Left ventricle myocardium inferior (tissue), 1 donor: ENCODE results near the gene EFNA1. TPM values are rescaled to one million over a fixed set of nuclear protein-coding genes. Genes with fewer than 3 reads are reported as not detected.
A peak's percentile ranks its signal among the peaks of the same experiment; 100 is the strongest.

Source experiments
- DNase-seq: peaks from one replicate; pipeline ENCODE4 v3.0.0-alpha.2; 2020
- H3K27ac ChIP-seq: fragments of 200-600 bp; replicated peaks from 2 replicates; pipeline ENCODE4 v1.8.0; 2021
- H3K27me3 ChIP-seq: fragments of 200-600 bp; 2 replicates; pipeline ENCODE4 v1.8.0; 2021; ENCODE audit warnings: low read depth
- H3K36me3 ChIP-seq: fragments of 200-600 bp; 2 replicates; pipeline ENCODE4 v1.8.0; 2021
- H3K4me1 ChIP-seq: fragments of 200-600 bp; 2 replicates; pipeline ENCODE4 v1.8.0; 2021
- H3K4me3 ChIP-seq: fragments of 200-600 bp; 2 replicates; pipeline ENCODE4 v1.8.0; 2021; ENCODE audit warnings: mild to moderate bottlenecking, moderate library complexity
- H3K9me3 ChIP-seq: fragments of 200-600 bp; replicated peaks from 2 replicates; pipeline ENCODE4 v1.8.0; 2021
- CTCF ChIP-seq: fragments of 200-600 bp; IDR thresholded peaks from 2 replicates; pipeline ENCODE4 v1.8.0; 2021; ENCODE audit warnings: antibody characterized with exemption, mild to moderate bottlenecking, borderline replicate concordance
- intact Hi-C: fragments of 100-400 bp; cut with micrococcal nuclease; formaldehyde crosslinking; loops from one replicate; pipeline ENCODE4 v1.11.0; 2022
- total RNA-seq: library from RNA; stranded (reverse); fragmentation: NEBNext Ultra II Directional; extraction: Animal tissue kit (Norgen Biotek cat#: 25700); gene quantifications from one replicate; pipeline ENCODE4 v1.2.1, GENCODE V29; 2021
- donor health status: DM: no; HTN: yes; CAD: no; lungs with severe emphysema.

The EFNA1 gene
- total RNA-seq, 1 donor from 2014 or later = 42.9 TPM

GRCh38 chr1:155133799-155134281 is 6.2 kb downstream of the EFNA1 start:
- Histone ChIP-seq H3K4me1 (peaks cover 95% of the 10 kb centered on the region), H3K27me3 (no peaks in the 10 kb centered on the region), H3K36me3 (peaks cover 40% of the 10 kb centered on the region), H3K9me3 (no peaks in the 10 kb centered on the region), H3K4me3 (peak overlapping the region; percentile 79), H3K27ac (peak overlapping the region; percentile 95)
- DNase-seq = no peak
- no peak for TF ChIP-seq CTCF
- intact Hi-C loops = no loop called here

- H3K9me3 ChIP-seq = no peaks in the 10 kb centered on the region
- H3K4me1 ChIP-seq = peaks cover 95% of the 10 kb centered on the region
- H3K4me3 ChIP-seq = peak overlapping the region; percentile 79
- intact Hi-C loops = no loop called here
- H3K27ac ChIP-seq = peak overlapping the region; percentile 95
- no peak for TF ChIP-seq CTCF
- no peaks in the 10 kb centered on the region for H3K27me3 ChIP-seq
- peaks cover 40% of the 10 kb centered on the region for H3K36me3 ChIP-seq
- DNase-seq = no peak
Measured at GRCh38 chr1:155134322-155134721, 6.6 kb downstream of the EFNA1 start.

- H3K36me3 ChIP-seq = peaks cover 40% of the 10 kb centered on the region
Measured at GRCh38 chr1:155134880-155135414, 7.3 kb downstream of the EFNA1 start.

GRCh38 chr1:155135415-155136028 is 7.8 kb downstream of the EFNA1 start, which contains the start of gene SLC50A1:
Gene SLC50A1, plus strand, starts transcription at chr1:155135852. Its CDS starts 60 bp downstream, at chr1:155135912.
- peak; percentile 65 for TF ChIP-seq CTCF
- intact Hi-C loops = no loop called here
- Histone ChIP-seq H3K4me1 (peaks cover 95% of the 10 kb centered on the region), H3K27ac (peak within 1 kb of the TSS; percentile 95), H3K27me3 (no peaks in the 10 kb centered on the region), H3K9me3 (no peaks in the 10 kb centered on the region), H3K36me3 (peaks cover 40% of the 10 kb centered on the region), H3K4me3 (peak within 1 kb of the TSS; percentile 79)
- DNase-seq = peak; percentile 95

More at GRCh38 chr1:155134880-155135414, 7.3 kb downstream of the EFNA1 start:
- no peak for TF ChIP-seq CTCF
- Histone ChIP-seq H3K4me1 (peaks cover 95% of the 10 kb centered on the region), H3K27me3 (no peaks in the 10 kb centered on the region), H3K4me3 (peak overlapping the region; percentile 79), H3K27ac (peak overlapping the region; percentile 95), H3K9me3 (no peaks in the 10 kb centered on the region)
- DNase-seq = peak; percentile 84
- intact Hi-C loops = no loop called here

- no peaks in the 10 kb centered on the region for H3K9me3 ChIP-seq
- peak overlapping the region; percentile 79 for H3K4me3 ChIP-seq
- peak overlapping the region; percentile 95 for H3K27ac ChIP-seq
- peaks cover 33% of the 10 kb centered on the region for H3K36me3 ChIP-seq
- intact Hi-C loops = no loop called here
- H3K4me1 ChIP-seq = peaks cover 85% of the 10 kb centered on the region
- no peaks in the 10 kb centered on the region for H3K27me3 ChIP-seq
- DNase-seq = no peak
- no peak for TF ChIP-seq CTCF
Measured at GRCh38 chr1:155136748-155137147, 9.1 kb downstream of the EFNA1 start.
